ENCODE measurements around the gene PSPN. TPM values are rescaled to one million over a fixed set of nuclear protein-coding genes. Genes with fewer than 3 reads are reported as not detected.
A peak's percentile ranks its signal among the peaks of the same experiment; 100 is the strongest.
"Not testable (repeated sequence)": the region's sequence is repeated elsewhere in the genome, so short reads cannot be mapped to it uniquely, and the experiment has no call there.

The PSPN gene
- total RNA-seq, 2 donors from 2014 or later = 2.0 to 3.4 TPM

DNA sequence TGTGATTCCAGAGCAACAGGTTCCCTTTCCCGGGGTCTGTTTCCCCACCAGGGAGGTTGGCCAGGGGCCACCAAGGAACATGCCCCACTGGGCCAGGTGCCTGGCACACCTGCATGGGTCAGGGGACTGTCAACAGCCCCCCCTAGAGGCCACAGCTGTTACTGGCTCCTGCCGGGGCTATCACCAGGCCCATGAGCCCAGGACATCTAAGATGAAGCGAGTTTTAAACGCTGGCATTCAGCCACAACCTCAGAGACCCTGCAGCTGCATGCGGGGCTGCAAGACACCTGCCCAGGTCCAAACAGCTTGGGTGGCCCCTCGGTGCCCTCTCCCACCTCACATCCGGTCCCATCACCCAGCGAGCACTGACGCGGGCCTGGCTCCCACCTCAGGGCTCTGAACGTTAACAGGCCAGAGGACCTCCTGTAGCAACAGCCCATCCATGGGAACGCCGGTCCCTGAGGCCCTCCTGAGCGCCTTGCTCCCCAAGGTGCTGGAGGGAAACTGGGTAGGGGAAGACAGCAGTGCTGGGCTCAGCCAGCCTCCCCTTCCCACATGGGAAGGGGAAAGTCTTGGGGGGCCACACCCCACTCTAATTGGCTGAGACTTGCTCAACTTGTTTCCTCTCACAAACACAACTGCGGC lies 36.8 kb upstream of the PSPN start:
- H3K9me3 Mint-ChIP-seq = no peaks in the 10 kb centered on the region
- no peak overlapping the region for H3K27ac Mint-ChIP-seq
- peak in 1 of 2 donors; percentile 63 for DNase-seq (ENCODE audit: low spot score in 2 of 2)
- ATAC-seq = peak; percentile 60 to 66
- peaks cover 5 to 13% of the 10 kb centered on the region in 2 donors for H3K36me3 Mint-ChIP-seq

DNA sequence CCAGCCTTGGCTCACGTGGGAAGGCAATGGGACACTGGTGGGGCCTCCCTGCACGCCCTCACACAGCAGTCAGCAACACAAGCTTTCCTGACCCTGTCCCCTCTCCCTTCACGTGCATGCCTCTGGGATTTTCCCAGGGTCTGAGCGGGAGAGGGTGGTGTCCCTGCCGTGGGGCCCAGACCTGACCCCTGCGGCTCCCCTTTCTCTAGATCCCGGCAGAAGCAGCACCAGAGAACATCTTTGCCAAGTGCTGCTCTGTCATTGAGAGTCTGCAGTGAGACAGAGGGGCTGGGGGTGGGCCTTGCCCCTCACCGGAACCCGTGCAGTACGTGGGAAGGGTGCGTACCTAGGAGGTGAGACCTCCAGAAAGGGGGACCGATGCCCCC lies 36.3 kb upstream of the PSPN start:
- peak overlapping the region in 1 of 2 donors; percentile 44 for H3K27ac Mint-ChIP-seq
- peak; percentile 16 to 24 for ATAC-seq
- DNase-seq (ENCODE audit: low spot score in 2 of 2) = no peak

DNA sequence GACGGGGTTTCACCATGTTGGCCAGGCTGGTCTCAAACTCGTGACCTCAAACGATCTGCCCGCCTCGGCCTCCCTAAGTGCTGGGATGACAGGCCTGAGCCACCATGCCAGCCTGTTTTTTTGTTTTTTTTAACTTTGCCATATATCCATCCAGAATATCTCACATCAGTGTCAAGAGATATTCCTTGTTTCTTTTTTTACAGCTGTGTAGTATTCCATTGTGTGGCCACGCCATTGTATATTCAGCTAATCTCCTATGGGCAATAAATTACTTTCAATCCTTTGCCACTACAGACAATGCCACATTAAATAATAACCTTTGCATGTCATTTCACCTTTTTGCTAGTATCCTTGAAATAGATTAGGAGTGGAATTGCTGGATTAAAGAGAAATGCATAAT lies 33.6 kb upstream of the PSPN start:
- ATAC-seq (no peak), DNase-seq (ENCODE audit: low spot score in 2 of 2) (no peak)
- Mint-ChIP-seq H3K36me3 (peaks cover 0 to 8% of the 10 kb centered on the region in 2 donors), H3K27ac (no peak overlapping the region), H3K9me3 (no peaks in the 10 kb centered on the region)

More for the DNA sequence above, 36.3 kb upstream of the PSPN start:
- Mint-ChIP-seq H3K9me3 (no peaks in the 10 kb centered on the region), H3K36me3 (peaks cover 2 to 13% of the 10 kb centered on the region in 2 donors)

DNA sequence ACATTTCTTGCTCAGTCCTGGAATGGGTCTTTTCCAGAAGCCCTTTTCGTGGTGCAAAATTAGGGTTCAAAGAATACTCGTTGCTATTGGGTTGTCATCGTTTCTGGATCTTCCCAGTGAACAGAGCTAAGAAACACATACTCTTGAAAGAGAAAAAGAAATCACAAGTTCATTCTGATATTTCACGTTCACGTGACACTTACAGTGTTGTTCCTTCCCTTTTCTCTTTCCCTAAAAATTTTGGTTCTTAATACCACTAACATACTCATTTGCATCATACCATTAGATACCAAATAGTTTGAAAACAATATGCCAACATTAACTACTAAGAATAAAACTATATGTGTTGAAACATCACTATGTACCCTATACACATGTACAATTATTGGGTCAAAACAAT lies 30.7 kb upstream of the PSPN start:
- ATAC-seq = no peak
- H3K36me3 Mint-ChIP-seq = no peaks in the 10 kb centered on the region
- no peaks in the 10 kb centered on the region for H3K9me3 Mint-ChIP-seq
- no peak for DNase-seq (ENCODE audit: low spot score in 2 of 2)
- H3K27ac Mint-ChIP-seq = no peak overlapping the region

DNA sequence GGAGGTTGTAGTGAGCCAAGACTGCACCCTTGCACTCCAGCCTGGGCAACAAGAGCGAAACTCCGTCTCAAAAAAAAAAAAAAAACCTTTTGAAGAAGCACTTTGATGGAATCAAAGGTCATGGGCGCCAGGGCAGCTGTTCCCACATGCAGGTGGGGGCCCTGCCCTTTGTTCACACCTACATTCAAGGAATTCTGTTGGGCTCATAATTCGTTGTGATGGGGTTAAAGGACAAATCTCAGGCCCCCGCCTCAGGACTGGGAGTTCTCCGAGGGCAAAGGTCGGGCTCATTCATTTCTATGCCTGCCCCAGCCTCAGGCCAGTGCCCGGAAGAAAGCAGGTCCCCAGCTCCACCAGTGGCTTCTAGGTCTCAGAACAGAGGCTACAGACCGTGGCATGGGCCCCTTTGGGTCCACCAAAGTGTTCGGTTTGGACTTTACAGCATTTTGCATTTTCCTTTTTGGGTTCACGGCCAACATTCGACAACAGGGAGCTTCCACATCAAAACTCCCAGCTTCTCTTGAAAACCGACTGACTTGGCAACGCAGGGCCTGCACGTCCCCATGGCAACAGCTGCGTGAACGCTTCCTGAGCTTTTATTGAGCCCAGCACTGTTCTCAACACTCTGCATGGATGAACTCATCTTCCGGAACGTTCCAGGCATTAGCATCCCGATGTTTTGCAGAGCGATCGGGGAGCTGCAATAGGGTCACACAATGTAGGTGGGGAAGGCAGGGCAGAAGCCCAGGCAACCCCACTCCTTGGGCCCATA lies 27.3 kb upstream of the PSPN start:
- H3K36me3 Mint-ChIP-seq = no peaks in the 10 kb centered on the region
- ATAC-seq (no peak), DNase-seq (ENCODE audit: low spot score in 2 of 2) (no peak)
- no peaks in the 10 kb centered on the region for H3K9me3 Mint-ChIP-seq
- no peak overlapping the region for H3K27ac Mint-ChIP-seq

DNA sequence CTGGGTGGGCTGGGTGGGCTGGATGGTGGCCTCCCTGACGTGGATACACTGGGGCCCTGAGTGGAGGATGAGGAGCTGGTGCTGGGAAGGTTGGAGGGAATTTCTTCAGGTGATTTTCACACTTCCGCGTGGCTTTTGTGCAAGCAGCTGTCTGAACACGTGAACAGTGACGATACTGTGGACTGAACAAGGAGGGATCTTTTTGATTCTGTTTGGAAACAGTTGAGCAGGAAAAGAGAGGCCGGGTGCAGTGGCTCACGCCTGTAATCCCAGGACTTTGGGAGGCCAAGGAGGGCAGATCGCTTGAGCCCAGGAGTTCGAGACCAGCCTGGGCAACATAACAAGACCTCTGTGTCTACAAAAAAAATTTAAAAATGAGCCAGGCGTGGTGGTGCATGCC lies 26.3 kb upstream of the PSPN start:
- H3K9me3 Mint-ChIP-seq = no peaks in the 10 kb centered on the region
- no peak overlapping the region for H3K27ac Mint-ChIP-seq
- no peak for ATAC-seq

DNA sequence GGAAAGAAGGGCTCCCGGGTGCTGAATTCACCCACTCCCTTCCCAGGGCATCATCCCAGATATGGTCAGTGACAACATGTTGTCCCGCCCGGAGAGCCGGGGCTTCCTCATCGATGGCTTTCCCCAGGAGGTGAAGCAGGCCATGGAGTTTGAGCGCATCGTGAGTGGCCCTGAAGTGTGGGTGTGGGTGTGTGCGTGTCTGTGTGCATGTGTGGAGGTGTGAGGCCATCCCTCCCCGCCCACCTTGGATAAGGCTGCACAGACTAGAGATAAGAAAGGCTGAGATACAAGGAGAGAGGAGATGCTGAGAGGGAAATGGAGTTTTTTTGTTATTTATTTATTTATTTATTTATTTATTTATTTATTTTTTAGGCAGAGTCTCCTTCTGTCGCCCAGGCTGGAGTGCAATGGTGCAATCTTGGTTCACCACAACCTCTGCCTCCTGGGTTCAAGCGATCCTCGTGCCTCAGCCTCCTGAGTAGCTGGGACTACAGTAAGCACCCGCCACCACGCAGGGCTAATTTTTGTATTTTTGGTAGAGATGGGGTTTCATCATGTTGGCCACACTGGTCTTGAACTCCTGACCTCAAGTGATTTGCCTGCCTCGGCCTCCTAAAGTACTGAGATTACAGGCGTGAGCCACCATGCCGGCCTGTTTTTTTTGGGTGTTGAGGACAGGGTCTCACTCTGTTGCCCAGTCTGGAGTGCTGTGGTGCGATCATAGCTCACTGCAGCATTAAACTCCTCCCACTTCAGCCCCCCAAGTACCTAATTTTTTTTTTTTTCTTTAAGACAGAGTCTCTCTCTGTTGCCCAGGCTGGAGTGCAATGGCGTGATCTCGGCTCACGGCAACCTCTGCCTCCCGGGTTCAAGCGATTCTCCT lies 24.6 kb upstream of the PSPN start:
- not testable (repeated sequence) for ATAC-seq; H3K36me3 Mint-ChIP-seq; DNase-seq (ENCODE audit: low spot score in 2 of 2); H3K27ac Mint-ChIP-seq; H3K9me3 Mint-ChIP-seq

More for the DNA sequence above, 26.3 kb upstream of the PSPN start:
- DNase-seq (ENCODE audit: low spot score in 2 of 2) = no peak
- H3K36me3 Mint-ChIP-seq = no peaks in the 10 kb centered on the region

DNA sequence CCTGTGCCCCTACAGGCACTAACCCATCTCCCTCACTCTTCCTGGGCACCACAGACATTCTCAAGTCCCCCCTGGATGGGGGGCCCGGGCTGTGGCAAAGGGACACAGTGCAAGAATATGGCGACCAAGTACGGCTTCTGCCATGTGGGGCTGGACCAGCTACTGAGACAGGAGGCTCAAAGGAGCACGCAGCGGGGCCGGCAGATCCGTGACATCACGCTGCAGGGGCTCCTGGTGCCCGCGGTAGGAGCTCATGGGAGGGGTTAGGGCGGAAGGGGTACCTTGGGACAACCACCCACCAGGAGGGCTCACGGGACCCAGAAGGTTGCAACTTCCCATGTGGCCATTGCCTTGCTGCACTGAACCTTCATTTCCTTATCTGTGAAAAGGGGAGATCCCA lies 20.6 kb upstream of the PSPN start:
- H3K36me3 Mint-ChIP-seq = peaks cover 17 to 22% of the 10 kb centered on the region in 2 donors
- DNase-seq (ENCODE audit: low spot score in 2 of 2) (no peak), ATAC-seq (no peak)
- H3K9me3 Mint-ChIP-seq = no peaks in the 10 kb centered on the region
- no peak overlapping the region for H3K27ac Mint-ChIP-seq

DNA sequence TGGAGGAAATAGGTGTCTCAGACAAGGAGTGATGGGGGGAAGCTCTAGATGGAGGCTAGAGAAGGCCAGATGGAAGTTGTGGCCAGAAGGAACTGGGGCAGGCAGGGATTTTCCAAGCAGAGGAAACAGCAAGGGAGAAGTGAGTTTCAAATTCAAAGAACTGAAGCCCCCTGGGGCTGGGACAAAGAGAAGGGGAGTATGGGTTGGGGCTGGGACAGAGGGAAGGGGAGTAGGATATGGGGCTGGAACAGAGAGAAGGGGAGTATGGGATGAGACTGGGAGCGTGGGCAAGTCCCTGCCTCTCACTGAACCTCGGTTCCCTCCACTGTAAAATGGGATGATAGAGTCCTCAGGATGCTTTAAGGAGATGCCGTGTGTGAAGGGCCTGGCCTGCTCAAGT lies 19.1 kb upstream of the PSPN start:
- no peak for ATAC-seq
- Mint-ChIP-seq H3K36me3 (peaks cover 22 to 28% of the 10 kb centered on the region in 2 donors), H3K9me3 (no peaks in the 10 kb centered on the region), H3K27ac (peak overlapping the region in 1 of 2 donors; percentile 93)
- no peak for DNase-seq (ENCODE audit: low spot score in 2 of 2)

DNA sequence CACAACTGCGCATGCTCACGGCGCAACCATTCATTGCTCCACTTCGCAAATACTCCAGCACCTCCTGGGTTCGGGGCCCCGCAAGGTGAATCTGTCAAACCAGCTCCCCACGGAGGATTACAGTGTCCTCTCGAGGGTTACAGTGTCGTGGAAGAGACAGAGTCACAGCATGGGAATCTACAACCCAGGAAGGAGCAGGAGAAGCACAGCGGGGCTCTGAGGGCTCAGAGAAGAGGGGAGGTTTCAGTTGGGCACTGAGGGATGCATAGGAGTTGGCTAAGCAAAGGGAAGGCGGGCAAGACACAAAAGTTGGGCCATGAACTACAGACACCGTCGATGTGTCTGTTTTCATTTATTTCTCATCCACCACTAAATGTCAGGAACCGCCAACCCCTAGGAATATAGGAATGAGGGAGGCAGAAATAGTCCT lies 18.3 kb upstream of the PSPN start:
- Mint-ChIP-seq H3K9me3 (no peaks in the 10 kb centered on the region), H3K36me3 (peaks cover 22 to 28% of the 10 kb centered on the region in 2 donors), H3K27ac (peak overlapping the region; percentile 93 to 96)
- ATAC-seq (no peak), DNase-seq (ENCODE audit: low spot score in 2 of 2) (no peak)

DNA sequence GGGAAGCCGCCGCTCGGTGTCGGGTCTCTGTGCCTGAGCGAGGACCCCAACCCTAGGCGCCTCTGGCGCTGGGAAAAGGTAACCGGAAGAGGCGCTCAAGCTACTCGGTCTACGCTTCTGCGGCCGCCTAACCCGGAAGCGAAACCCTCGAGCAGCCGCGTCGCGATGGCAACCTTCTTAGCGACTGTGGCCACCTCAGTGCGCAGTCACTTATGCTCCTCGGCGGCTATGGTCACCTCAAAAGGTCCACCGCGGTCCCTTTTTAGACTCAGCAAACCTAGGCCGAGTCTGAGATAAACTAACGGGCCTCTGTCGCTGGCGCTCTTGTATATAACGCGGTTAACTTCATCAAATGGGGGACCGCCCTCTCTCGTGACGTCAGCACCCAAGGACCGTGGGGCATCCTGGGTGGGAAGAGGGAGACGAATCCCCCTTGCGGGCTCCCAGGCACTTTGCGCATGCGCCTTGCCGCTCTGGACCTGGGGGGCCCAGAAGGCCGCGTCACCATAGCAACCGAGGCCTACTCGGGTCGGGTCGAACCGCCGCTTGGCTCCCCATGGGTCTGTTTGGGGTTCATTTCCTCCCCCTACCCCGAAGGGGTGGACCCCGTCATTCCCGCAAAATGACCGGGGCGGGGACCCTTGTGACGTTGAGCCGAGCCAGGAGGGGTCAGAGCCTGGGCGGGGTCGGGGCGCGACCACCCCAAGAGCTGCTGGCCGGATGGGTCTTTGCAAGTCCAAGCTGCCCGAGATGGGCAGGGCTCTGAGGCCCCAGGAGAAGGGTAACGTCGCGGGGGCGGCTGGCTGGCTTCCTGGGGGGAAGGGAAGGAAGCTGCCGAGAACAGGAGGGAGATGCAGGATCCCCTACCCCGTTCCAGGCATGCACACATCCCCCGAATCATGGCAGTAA lies 17.6 kb upstream of the PSPN start, which contains the start of gene GTF2F1:
TSS of gene GTF2F1 (minus strand) at position 91 of the 909 bp plus-strand sequence. CDS start 169 bp downstream, outside the sequence.
- Mint-ChIP-seq H3K36me3 (peaks cover 22 to 31% of the 10 kb centered on the region in 2 donors), H3K27ac (peak within 1 kb of the TSS; percentile 93 to 96), H3K9me3 (no peaks in the 10 kb centered on the region)
- ATAC-seq (peak; percentile 87 to 95), DNase-seq (ENCODE audit: low spot score in 2 of 2) (peak; percentile 91 to 92)

DNA sequence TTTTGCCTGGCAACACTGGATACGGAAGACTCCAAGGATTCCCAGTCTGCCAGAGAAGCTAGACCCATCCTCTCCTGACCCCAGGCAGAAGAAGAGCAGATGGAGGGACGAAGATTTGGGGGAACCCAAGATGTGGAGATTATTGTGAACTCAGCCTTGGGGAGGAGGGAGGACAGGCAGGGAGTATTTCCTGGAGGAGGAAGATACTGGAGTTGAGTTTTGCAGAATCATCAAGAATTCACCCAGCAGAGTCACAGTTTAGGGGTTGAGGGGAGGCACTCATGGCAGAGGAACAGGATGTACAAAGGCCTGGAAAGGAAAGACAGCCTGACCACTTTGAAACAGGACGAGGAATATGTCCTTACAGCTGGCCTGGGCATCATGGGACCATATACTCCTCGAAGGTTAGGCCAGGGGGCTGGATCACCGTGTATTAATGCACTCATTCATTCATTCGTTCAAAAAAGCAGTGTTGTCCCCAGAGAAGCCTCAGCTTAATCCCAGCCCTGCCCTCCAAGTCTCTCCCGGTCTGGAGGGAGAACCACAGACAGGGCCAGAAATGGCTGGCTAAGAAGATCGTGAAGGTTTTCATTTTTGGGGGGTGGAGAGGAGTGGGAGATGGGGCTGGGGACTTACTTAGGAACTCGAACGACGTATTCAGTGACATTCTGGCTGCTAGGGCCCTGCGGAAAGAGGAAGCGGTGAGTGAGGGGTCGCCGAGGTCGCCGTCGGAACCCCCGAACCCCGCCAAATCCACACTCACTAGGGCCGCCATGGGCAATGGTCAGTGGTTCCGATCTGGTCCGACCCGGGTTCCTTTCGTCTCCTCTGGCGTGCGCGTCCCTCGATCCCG lies 16.7 kb upstream of the PSPN start:
- Mint-ChIP-seq H3K27ac (peak overlapping the region; percentile 93 to 96), H3K9me3 (no peaks in the 10 kb centered on the region)
- DNase-seq (ENCODE audit: low spot score in 2 of 2) = no peak

DNA sequence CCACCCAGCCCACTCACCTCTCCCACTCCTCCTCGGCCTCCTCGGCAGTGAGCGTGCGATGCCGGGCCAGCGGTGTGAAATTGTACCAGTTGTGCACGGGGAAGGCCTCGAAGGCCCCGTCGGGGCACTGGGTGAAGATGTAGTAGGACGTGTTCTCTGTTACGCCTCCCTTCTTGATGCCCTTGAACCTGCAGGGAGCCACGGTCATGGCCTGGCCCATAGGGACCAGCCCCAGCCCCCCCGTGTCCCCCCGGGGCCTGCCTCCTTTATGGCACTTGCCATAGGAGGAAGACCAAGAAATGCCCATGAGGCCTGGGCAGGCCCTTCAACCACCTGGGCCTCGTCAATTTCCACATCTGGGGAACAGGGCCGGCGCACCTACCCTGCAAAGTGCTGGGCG lies 11.6 kb upstream of the PSPN start:
- Mint-ChIP-seq H3K36me3 (peaks cover 14 to 34% of the 10 kb centered on the region in 2 donors), H3K27ac (peak overlapping the region in 1 of 2 donors; percentile 44), H3K9me3 (no peaks in the 10 kb centered on the region)
- DNase-seq (ENCODE audit: low spot score in 2 of 2) (no peak), ATAC-seq (no peak)

More for the DNA sequence above, 16.7 kb upstream of the PSPN start:
- ATAC-seq = no peak
- H3K36me3 Mint-ChIP-seq = peaks cover 22 to 34% of the 10 kb centered on the region in 2 donors

DNA sequence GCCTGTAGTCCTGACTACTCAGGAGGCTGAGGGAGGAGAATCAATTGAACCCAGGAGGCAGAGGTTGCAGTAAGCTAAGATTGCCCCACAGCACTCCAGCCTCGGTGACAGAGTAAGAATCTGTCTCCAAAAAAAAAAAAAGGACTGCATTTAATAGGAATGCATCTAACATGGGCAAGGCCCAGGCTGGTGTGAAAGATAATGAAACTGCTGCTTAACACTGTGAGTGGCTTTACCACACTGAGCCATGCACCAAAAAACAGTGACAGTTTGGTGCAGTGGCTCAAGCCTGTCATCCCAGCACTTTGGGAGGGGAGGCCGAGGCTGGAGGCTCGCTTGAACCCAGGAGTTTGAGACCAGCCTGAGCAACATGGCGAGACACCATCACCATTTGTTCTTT lies 8.6 kb upstream of the PSPN start:
- no peak for ATAC-seq
- peak overlapping the region in 1 of 2 donors; percentile 29 for H3K27ac Mint-ChIP-seq
- H3K36me3 Mint-ChIP-seq = peaks cover 10 to 35% of the 10 kb centered on the region in 2 donors
- H3K9me3 Mint-ChIP-seq = no peaks in the 10 kb centered on the region
- no peak for DNase-seq (ENCODE audit: low spot score in 2 of 2)

DNA sequence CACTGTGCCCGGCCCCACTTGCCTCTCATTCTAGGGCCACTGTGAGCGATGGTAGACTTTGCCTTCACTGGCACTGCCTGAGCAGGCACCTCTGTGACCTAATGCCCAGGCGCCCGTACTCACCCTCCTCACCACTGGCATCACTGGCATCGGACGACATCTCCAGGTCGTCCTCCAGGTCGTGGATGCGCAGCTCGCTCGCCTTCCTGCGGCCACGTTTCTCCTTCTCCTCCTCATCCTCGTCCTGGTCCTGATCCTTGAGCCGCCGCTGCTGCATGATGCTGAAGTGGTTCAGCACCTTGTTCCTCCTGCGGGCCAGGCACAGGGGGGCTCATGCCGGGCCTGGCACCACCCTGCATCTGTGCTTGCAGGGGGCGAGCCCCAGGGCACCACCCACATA lies 7.5 kb upstream of the PSPN start:
- peaks cover 10 to 31% of the 10 kb centered on the region in 2 donors for H3K36me3 Mint-ChIP-seq
- no peak for ATAC-seq
- DNase-seq (ENCODE audit: low spot score in 2 of 2) = no peak

More for the DNA sequence above, 7.5 kb upstream of the PSPN start:
- no peaks in the 10 kb centered on the region for H3K9me3 Mint-ChIP-seq
- peak overlapping the region in 1 of 2 donors; percentile 49 for H3K27ac Mint-ChIP-seq

Measured in activated naive CD4-positive, alpha-beta T cell treated with anti-CD3 and anti-CD28 coated beads, Interleukin-2, amount 50 U/mL, for 72 hours (primary cell).